Activated naive CD4-positive, alpha-beta T cell treated with anti-CD3 and anti-CD28 coated beads for 36 hours (primary cell): ENCODE data around the gene CYLD. TPM values are rescaled to one million over a fixed set of nuclear protein-coding genes. Genes with fewer than 3 reads are reported as not detected.

ENCODE experiments used
- CTCF ChIA-PET: fragments of 350-600 bp; sonication (Branson Sonifier 250); formaldehyde crosslinking; loops from one replicate; lab custom pipeline; 2021; ENCODE audit warnings: antibody characterized with exemption; lab: Charles Lee
- DNase-seq: peaks from one replicate; pipeline ENCODE4 v3.0.0-alpha.2; 2020
- H3K27ac Mint-ChIP-seq: one replicate; pipeline ENCODE4 v1.8.0; 2021; ENCODE audit warnings: mild to moderate bottlenecking, mixed read lengths
- H3K27me3 Mint-ChIP-seq: one replicate; pipeline ENCODE4 v1.8.0; 2021; ENCODE audit warnings: low read depth, mixed read lengths
- H3K36me3 Mint-ChIP-seq: one replicate; pipeline ENCODE4 v1.8.0; 2021; ENCODE audit warnings: low read depth, mixed read lengths
- H3K4me1 Mint-ChIP-seq: one replicate; pipeline ENCODE4 v1.8.0; 2021; ENCODE audit warnings: low read depth, mixed read lengths
- H3K4me3 Mint-ChIP-seq: one replicate; pipeline ENCODE4 v1.8.0; 2021; ENCODE audit warnings: mild to moderate bottlenecking, moderate library complexity, mixed read lengths
- H3K9me3 Mint-ChIP-seq: one replicate; pipeline ENCODE4 v1.8.0; 2021; ENCODE audit warnings: mixed read lengths
- intact Hi-C: fragments of 100-400 bp; cut with micrococcal nuclease; formaldehyde crosslinking; loops from one replicate; pipeline ENCODE4 v1.15.1; 2023
- total RNA-seq, 2 experiments: library from RNA; stranded (reverse); gene quantifications; one replicate each; pipeline ENCODE4 v1.2.3, GENCODE V29; 2021

The CYLD gene
- total RNA-seq, 2 experiments from 2014 or later = 70.8 to 71.9 TPM

DNA sequence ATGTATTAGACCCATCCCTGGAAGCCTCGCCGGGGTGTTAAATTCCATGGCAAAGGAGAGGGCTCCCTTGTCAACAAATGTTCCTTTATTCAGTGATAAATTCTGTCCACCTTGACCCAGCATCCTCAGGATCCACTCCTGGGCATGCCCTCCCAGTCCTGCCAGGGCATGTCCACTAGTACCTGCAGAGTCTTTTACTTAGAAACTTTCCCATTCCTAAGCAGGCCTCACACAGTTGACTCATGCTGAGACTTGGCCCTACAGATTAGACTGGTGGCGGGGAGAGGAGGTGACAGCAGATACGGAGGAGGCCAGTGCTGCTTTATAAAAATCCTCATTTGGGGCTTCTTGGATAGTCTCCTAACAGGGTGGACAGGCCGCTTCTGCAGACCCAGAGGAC lies 88.8 kb downstream of the CYLD start:
- H3K27ac Mint-ChIP-seq = no peak overlapping the region
- DNase-seq = no peak
- peaks cover 1% of the 10 kb centered on the region for H3K9me3 Mint-ChIP-seq
- no peaks in the 10 kb centered on the region for H3K36me3 Mint-ChIP-seq
- H3K27me3 Mint-ChIP-seq = peaks cover 8% of the 10 kb centered on the region
- CTCF ChIA-PET = no interaction called here
- no peak overlapping the region for H3K4me3 Mint-ChIP-seq
- intact Hi-C loops = no loop called here
- no peaks in the 10 kb centered on the region for H3K4me1 Mint-ChIP-seq

DNA sequence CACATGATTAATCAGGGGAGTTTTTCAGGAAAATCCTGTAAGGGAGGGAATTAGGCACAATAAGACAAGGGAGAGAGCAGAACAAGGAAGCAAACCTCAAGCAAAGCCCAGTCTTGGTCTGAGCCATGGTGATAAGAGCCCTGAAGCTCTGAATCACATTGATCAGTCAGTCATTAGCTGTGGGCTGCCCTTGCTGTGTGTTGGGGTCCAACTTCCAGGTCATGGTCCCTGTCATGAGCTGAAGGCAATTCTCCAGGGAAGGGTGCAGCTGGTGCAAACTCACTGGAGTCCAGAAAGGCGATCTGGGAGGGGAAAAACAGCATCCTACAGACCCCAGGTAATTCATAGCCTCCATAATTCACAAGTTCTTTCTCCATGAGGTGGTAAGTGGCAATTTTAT lies 89.9 kb downstream of the CYLD start:
- no peaks in the 10 kb centered on the region for H3K4me1 Mint-ChIP-seq
- CTCF ChIA-PET = no interaction called here
- H3K36me3 Mint-ChIP-seq = no peaks in the 10 kb centered on the region
- peaks cover 1% of the 10 kb centered on the region for H3K9me3 Mint-ChIP-seq
- peaks cover 7% of the 10 kb centered on the region for H3K27me3 Mint-ChIP-seq
- intact Hi-C loops = no loop called here
- no peak overlapping the region for H3K4me3 Mint-ChIP-seq
- no peak overlapping the region for H3K27ac Mint-ChIP-seq
- no peak for DNase-seq

DNA sequence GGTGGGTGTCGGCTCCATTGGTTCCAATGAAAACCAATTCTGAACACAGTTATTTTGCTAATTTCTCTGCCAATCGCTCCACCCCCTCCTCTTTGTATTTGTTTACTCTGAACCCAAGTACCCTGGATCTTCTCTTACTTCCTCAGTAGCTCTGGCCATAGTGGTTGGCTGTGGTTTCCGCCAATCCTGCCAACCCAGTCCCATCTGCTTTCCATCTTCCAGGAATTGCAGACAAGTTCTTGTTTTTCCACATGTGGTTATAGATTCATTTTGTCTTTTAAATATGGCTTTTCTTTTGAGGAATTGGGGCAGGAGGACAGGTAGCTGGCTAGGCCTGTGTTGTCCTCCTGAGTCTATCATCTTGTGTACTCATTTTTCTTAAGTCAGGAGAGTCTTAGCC lies 92.0 kb downstream of the CYLD start:
- CTCF ChIA-PET = no interaction called here
- no peak overlapping the region for H3K27ac Mint-ChIP-seq

DNA sequence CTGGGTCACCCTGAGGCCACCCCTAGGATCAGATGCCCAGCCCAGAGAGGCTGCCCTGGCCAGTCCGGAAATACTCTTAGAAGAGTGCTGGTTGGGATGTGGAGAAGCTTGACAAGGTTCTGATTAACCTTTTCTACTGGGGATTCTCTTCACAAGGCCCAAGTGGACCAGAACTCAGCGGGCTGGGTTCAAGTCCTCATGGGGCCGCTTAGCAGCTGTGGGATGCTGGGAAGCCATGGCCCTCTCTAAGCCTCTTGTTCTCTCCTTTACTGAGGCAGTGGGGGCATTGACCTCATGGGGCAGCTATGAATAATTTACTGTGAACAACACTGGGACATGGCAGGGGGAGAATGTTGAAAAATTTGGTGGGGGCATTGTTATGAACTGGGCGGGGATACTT lies 92.8 kb downstream of the CYLD start:
- no peak for DNase-seq
- CTCF ChIA-PET = interaction anchor here (0.8 kb wide), 1 partner anchor 182 kb away, joined by 3 read pairs; no protein-coding TSS in a partner anchor
- peaks cover 6% of the 10 kb centered on the region for H3K4me1 Mint-ChIP-seq
- intact Hi-C loops = no loop called here
- H3K27me3 Mint-ChIP-seq = peaks cover 5% of the 10 kb centered on the region
- H3K36me3 Mint-ChIP-seq = no peaks in the 10 kb centered on the region
- H3K4me3 Mint-ChIP-seq = no peak overlapping the region
- no peak overlapping the region for H3K27ac Mint-ChIP-seq
- H3K9me3 Mint-ChIP-seq = peaks cover 1% of the 10 kb centered on the region

More for the DNA sequence above, 92.0 kb downstream of the CYLD start:
- intact Hi-C loops = no loop called here
- Mint-ChIP-seq H3K27me3 (peaks cover 5% of the 10 kb centered on the region), H3K9me3 (peaks cover 1% of the 10 kb centered on the region), H3K4me3 (no peak overlapping the region), H3K36me3 (no peaks in the 10 kb centered on the region), H3K4me1 (peaks cover 6% of the 10 kb centered on the region)
- no peak for DNase-seq

GRCh38 chr16:50835358-50836060 lies 93.6 kb downstream of the CYLD start:
- Mint-ChIP-seq H3K36me3 (no peaks in the 10 kb centered on the region), H3K9me3 (peaks cover 1% of the 10 kb centered on the region), H3K27ac (no peak overlapping the region), H3K4me3 (no peak overlapping the region), H3K4me1 (peaks cover 6% of the 10 kb centered on the region), H3K27me3 (peaks cover 9% of the 10 kb centered on the region)
- intact Hi-C loops = no loop called here
- DNase-seq = no peak
- CTCF ChIA-PET = interaction anchor here (0.8 to 2.2 kb wide), 4 partner anchors 12 to 181 kb away, joined by 3 to 8 read pairs (median 4); no protein-coding TSS in a partner anchor

GRCh38 chr16:50836121-50836621 lies 94.3 kb downstream of the CYLD start:
- Mint-ChIP-seq H3K27ac (no peak overlapping the region), H3K4me3 (no peak overlapping the region), H3K9me3 (peaks cover 1% of the 10 kb centered on the region), H3K27me3 (peaks cover 9% of the 10 kb centered on the region), H3K4me1 (peaks cover 9% of the 10 kb centered on the region), H3K36me3 (no peaks in the 10 kb centered on the region)
- intact Hi-C loops = no loop called here
- DNase-seq = no peak
- CTCF ChIA-PET = interaction anchor here (0.8 to 2.2 kb wide), 3 partner anchors 13 to 56 kb away, joined by 3 to 8 read pairs (median 4); no protein-coding TSS in a partner anchor

- intact Hi-C loops = no loop called here
- Mint-ChIP-seq H3K27me3 (peaks cover 9% of the 10 kb centered on the region), H3K27ac (no peak overlapping the region), H3K4me1 (peaks cover 14% of the 10 kb centered on the region), H3K9me3 (peaks cover 1% of the 10 kb centered on the region), H3K4me3 (no peak overlapping the region), H3K36me3 (no peaks in the 10 kb centered on the region)
- no peak for DNase-seq
- CTCF ChIA-PET = interaction anchor here (2.2 kb wide), 1 partner anchor 31 kb away, joined by 8 read pairs; no protein-coding TSS in a partner anchor
These were observed 95.4 kb downstream of the CYLD start for GRCh38 chr16:50837324-50837723.

GRCh38 chr16:50838165-50838564 lies 96.3 kb downstream of the CYLD start:
- peaks cover 19% of the 10 kb centered on the region for H3K4me1 Mint-ChIP-seq
- CTCF ChIA-PET = no interaction called here
- H3K36me3 Mint-ChIP-seq = no peaks in the 10 kb centered on the region
- H3K27me3 Mint-ChIP-seq = peaks cover 9% of the 10 kb centered on the region
- H3K27ac Mint-ChIP-seq = no peak overlapping the region
- DNase-seq = no peak
- intact Hi-C loops = no loop called here
- H3K9me3 Mint-ChIP-seq = peaks cover under 1% of the 10 kb centered on the region
- H3K4me3 Mint-ChIP-seq = no peak overlapping the region

DNA sequence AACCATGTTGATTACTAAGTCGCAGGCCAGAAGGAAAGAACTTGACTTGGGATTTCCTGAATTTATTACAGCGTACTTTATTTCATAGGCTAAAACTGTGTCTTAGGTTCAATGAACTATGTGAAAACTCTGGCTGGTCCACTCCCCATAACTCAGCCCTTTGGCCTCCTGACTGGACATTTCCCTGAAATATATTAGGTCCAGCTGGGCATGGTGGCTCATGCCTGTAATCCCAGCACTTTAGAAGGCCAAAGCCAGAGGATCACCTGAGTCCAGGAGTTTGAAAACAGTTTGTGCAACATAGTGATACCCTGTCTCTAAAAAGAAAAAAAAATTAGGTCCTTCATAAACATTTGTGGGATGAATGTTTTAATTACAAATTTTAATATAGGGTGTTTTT lies 97.0 kb downstream of the CYLD start:
- intact Hi-C loops = no loop called here
- no peak for DNase-seq
- peaks cover 9% of the 10 kb centered on the region for H3K27me3 Mint-ChIP-seq
- H3K27ac Mint-ChIP-seq = no peak overlapping the region
- H3K9me3 Mint-ChIP-seq = no peaks in the 10 kb centered on the region
- H3K4me1 Mint-ChIP-seq = peaks cover 19% of the 10 kb centered on the region
- H3K4me3 Mint-ChIP-seq = no peak overlapping the region
- CTCF ChIA-PET = no interaction called here
- no peaks in the 10 kb centered on the region for H3K36me3 Mint-ChIP-seq

GRCh38 chr16:50839356-50839755 lies 97.5 kb downstream of the CYLD start:
- Mint-ChIP-seq H3K4me3 (no peak overlapping the region), H3K27me3 (peaks cover 5% of the 10 kb centered on the region), H3K4me1 (peaks cover 19% of the 10 kb centered on the region), H3K36me3 (no peaks in the 10 kb centered on the region), H3K9me3 (no peaks in the 10 kb centered on the region), H3K27ac (no peak overlapping the region)
- DNase-seq = no peak
- CTCF ChIA-PET = no interaction called here
- intact Hi-C loops = no loop called here

DNA sequence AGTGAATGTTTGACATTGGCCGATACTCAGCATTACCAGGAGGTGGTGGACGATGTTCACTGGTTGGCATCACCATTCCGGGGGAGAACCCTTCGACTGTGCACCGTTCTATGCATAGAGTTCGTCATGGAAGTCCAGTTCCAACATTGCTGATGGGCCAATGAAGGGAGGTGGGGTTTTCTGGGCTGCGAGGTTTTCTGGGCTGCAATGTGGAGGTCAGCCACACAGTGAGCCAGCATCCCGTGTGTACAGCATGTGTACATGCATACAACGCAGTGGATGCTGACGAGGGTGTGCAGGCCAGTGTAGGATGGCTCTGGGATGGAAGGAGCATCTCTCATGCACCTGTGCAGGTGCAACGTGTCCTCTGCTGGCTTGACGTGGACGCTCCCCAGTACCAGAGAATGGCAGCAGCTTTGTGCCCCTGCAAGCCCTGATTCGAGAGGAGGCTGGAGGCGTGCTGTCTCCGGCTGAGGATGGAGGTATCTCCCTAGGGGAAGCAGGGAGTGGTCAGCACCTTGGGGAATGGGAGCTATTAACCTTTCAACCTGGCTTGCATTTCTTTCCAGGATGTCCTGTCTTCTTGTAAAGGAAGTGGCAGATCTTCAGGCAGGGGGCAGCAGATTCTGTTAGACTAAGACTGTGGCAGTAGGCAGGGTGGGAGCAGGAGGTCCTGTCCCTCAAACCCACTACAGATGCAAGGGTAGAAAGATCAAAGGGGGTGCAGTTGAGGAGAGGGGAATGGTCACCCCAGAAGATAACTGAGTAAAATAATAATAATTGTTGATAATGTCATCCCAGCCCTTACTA lies 98.2 kb downstream of the CYLD start:
- Mint-ChIP-seq H3K9me3 (no peaks in the 10 kb centered on the region), H3K4me3 (no peak overlapping the region), H3K27me3 (peaks cover 4% of the 10 kb centered on the region), H3K4me1 (peaks cover 19% of the 10 kb centered on the region), H3K36me3 (no peaks in the 10 kb centered on the region), H3K27ac (no peak overlapping the region)
- CTCF ChIA-PET = no interaction called here
- intact Hi-C loops = no loop called here
- peak; percentile 22 for DNase-seq

- intact Hi-C loops = no loop called here
- CTCF ChIA-PET = no interaction called here
- Mint-ChIP-seq H3K4me3 (peak overlapping the region; percentile 64), H3K4me1 (peaks cover 19% of the 10 kb centered on the region), H3K36me3 (no peaks in the 10 kb centered on the region), H3K9me3 (no peaks in the 10 kb centered on the region), H3K27me3 (peaks cover 4% of the 10 kb centered on the region), H3K27ac (no peak overlapping the region)
- peak; percentile 45 for DNase-seq
These were observed 99.4 kb downstream of the CYLD start for GRCh38 chr16:50841081-50841886.
